HEK293 (cell line): ENCODE measurements around the gene PIGZ.
A peak's percentile ranks its signal among the peaks of the same experiment; 100 is the strongest.

Experiments used
- CTCF ChIA-PET: fragments of 350-600 bp; formaldehyde crosslinking; extraction: SDS; loops from one replicate; lab custom pipeline; 2021; ENCODE audit warnings: antibody characterized with exemption; lab: Yijun Ruan, JAX
- POLR2A ChIA-PET: fragments of 300-600 bp; formaldehyde crosslinking; extraction: SDS; loops from one replicate; lab custom pipeline; 2020; ENCODE audit warnings: antibody characterized with exemption, inconsistent platforms; lab: Yijun Ruan, JAX
- H3K27ac ChIP-seq: fragments of 200-500 bp; sonication (Bioruptor generic); 2 replicates; pipeline ENCODE4 v1.5.1; 2014; ENCODE audit warnings: low read depth, low read length, control low read depth, inconsistent platforms; ENCODE audit errors: extremely low read depth
- H3K36me3 ChIP-seq, 2 experiments: fragments of 200-500 bp in 1 of 2; sonication (Bioruptor generic) in 1 of 2; 1 replicate in 1 of 2; 2 replicates in 1 of 2; pipeline ENCODE4 v1.5.1; 2014 to 2017; ENCODE audit warnings: inconsistent platforms in 2 of 2, low read length in 2 of 2; ENCODE audit not compliant: control insufficient read depth in 2 of 2, insufficient read depth in 1 of 2
- H3K4me1 ChIP-seq: fragments of 200-500 bp; sonication (Bioruptor generic); 2 replicates; pipeline ENCODE4 v1.5.1; 2014; ENCODE audit warnings: mild to moderate bottlenecking, low read length, inconsistent platforms; ENCODE audit not compliant: control insufficient read depth, insufficient read depth
- H3K4me3 ChIP-seq: 2 replicates; pipeline ENCODE4 v1.5.1; 2011; ENCODE audit warnings: low read depth, mild to moderate bottlenecking, control low read depth, low read length, moderate library complexity
- H3K9me3 ChIP-seq: fragments of 200-500 bp; sonication (Bioruptor generic); 2 replicates; pipeline ENCODE4 v1.5.1; 2014; ENCODE audit warnings: low read depth, low read length, inconsistent platforms; ENCODE audit not compliant: control insufficient read depth, insufficient read depth
- EGR2 ChIP-seq: fragments of 450-650 bp; formaldehyde crosslinking; IDR thresholded peaks from 2 replicates; pipeline ENCODE4 v1.5.1; 2016; ENCODE audit warnings: low read depth, missing biosample characterization, missing genetic modification characterization
- GFI1B ChIP-seq: fragments of 450-650 bp; formaldehyde crosslinking; IDR thresholded peaks from 2 replicates; pipeline ENCODE4 v1.5.1; 2016; ENCODE audit warnings: missing biosample characterization, missing genetic modification characterization
- SP7 ChIP-seq: fragments of 450-650 bp; formaldehyde crosslinking; IDR thresholded peaks from 2 replicates; pipeline ENCODE4 v1.5.1; 2016; ENCODE audit warnings: missing biosample characterization, missing genetic modification characterization
- ZNF121 ChIP-seq: fragments of 450-650 bp; formaldehyde crosslinking; IDR thresholded peaks from 2 replicates; pipeline ENCODE4 v1.5.1; 2016; ENCODE audit warnings: missing biosample characterization, missing genetic modification characterization
- ZNF146 ChIP-seq: fragments of 450-650 bp; formaldehyde crosslinking; IDR thresholded peaks from 2 replicates; pipeline ENCODE4 v1.5.1; 2016; ENCODE audit warnings: missing biosample characterization, missing genetic modification characterization
- ZNF169 ChIP-seq: fragments of 450-650 bp; formaldehyde crosslinking; IDR thresholded peaks from 2 replicates; pipeline ENCODE4 v1.5.1; 2016; ENCODE audit warnings: missing biosample characterization, missing genetic modification characterization
- ZNF266 ChIP-seq: fragments of 450-650 bp; formaldehyde crosslinking; IDR thresholded peaks from 2 replicates; pipeline ENCODE4 v1.5.1; 2016; ENCODE audit warnings: missing biosample characterization, missing genetic modification characterization, low read depth
- ZNF341 ChIP-seq: fragments of 450-650 bp; formaldehyde crosslinking; IDR thresholded peaks from 2 replicates; pipeline ENCODE4; 2016; ENCODE audit warnings: low read depth, missing biosample characterization, missing genetic modification characterization
- ZNF37A ChIP-seq: fragments of 450-650 bp; IDR thresholded peaks from 2 replicates; pipeline ENCODE4 v1.5.1; 2018; ENCODE audit warnings: missing biosample characterization, missing genetic modification characterization
- ZNF510 ChIP-seq: fragments of 450-650 bp; formaldehyde crosslinking; IDR thresholded peaks from 2 replicates; pipeline ENCODE4 v1.5.1; 2018; ENCODE audit warnings: mild to moderate bottlenecking, missing genetic modification characterization, missing biosample characterization; ENCODE audit not compliant: insufficient replicate concordance
- ZNF521 ChIP-seq: fragments of 450-650 bp; formaldehyde crosslinking; IDR thresholded peaks from 2 replicates; pipeline ENCODE4 v1.5.1; 2017; ENCODE audit warnings: missing biosample characterization, mild to moderate bottlenecking, missing genetic modification characterization
- ZNF558 ChIP-seq: fragments of 450-650 bp; formaldehyde crosslinking; IDR thresholded peaks from 2 replicates; pipeline ENCODE4 v1.5.1; 2016; ENCODE audit warnings: missing biosample characterization, missing genetic modification characterization
- ZNF560 ChIP-seq: fragments of 450-650 bp; formaldehyde crosslinking; IDR thresholded peaks from 2 replicates; pipeline ENCODE4 v1.5.1; 2017; ENCODE audit warnings: missing biosample characterization, missing genetic modification characterization, borderline replicate concordance
- ZNF621 ChIP-seq: fragments of 450-650 bp; formaldehyde crosslinking; IDR thresholded peaks from 2 replicates; pipeline ENCODE4 v1.5.1; 2017; ENCODE audit warnings: missing biosample characterization, missing genetic modification characterization
- ZNF747 ChIP-seq: fragments of 450-650 bp; formaldehyde crosslinking; IDR thresholded peaks from 2 replicates; pipeline ENCODE4 v1.5.1; 2016; ENCODE audit warnings: missing biosample characterization, missing genetic modification characterization
- TF ChIP-seq, protein P1 (sequence below): fragments of 450-650 bp; formaldehyde crosslinking; IDR thresholded peaks from 2 replicates; pipeline ENCODE4 v1.5.1; 2016; ENCODE audit warnings: missing biosample characterization, missing genetic modification characterization
- TF ChIP-seq, protein P2 (sequence below): fragments of 450-650 bp; IDR thresholded peaks from 2 replicates; pipeline ENCODE4 v1.5.1; 2018; ENCODE audit warnings: missing biosample characterization, missing genetic modification characterization
- TF ChIP-seq, protein P3 (sequence below): fragments of 450-650 bp; formaldehyde crosslinking; IDR thresholded peaks from 2 replicates; pipeline ENCODE4 v1.5.1; 2016; ENCODE audit warnings: missing biosample characterization, missing genetic modification characterization
- TF ChIP-seq, protein P4 (sequence below): fragments of 450-650 bp; formaldehyde crosslinking; IDR thresholded peaks from 2 replicates; pipeline ENCODE4 v1.5.1; 2016; ENCODE audit warnings: missing biosample characterization, missing genetic modification characterization

Gene PIGZ

DNA sequence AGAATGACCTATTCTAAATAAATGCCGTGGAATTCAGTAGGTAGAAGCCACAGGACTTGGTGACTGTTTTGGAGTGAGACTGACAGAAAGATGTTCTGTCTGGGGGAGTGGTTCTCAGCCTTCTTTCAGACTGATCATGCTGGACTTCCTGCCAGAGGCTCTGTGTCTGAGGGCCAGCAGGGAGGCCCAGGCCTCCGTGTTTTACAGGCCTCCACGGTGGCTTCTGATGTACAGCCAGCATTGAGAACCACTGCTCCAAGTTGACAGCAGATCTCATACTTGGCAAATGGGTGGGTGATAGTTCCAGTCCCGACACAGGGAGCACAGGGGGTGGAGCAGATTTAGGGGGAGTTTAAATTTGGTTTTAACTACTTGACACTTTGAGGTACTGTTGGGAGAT, 6.7 kb upstream of the PIGZ start (continued):
- TF ChIP-seq, protein P1, sequence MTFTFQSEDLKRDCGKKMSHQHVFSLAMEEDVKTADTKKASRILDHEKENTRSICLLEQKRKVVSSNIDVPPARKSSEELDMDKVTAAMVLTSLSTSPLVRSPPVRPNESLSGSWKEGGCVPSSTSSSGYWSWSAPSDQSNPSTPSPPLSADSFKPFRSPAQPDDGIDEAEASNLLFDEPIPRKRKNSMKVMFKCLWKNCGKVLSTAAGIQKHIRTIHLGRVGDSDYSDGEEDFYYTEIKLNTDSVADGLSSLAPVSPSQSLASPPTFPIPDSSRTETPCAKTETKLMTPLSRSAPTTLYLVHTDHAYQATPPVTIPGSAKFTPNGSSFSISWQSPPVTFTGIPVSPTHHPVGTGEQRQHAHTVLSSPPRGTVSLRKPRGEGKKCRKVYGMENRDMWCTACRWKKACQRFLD (tag by site-specific recombination) = no peak

DNA sequence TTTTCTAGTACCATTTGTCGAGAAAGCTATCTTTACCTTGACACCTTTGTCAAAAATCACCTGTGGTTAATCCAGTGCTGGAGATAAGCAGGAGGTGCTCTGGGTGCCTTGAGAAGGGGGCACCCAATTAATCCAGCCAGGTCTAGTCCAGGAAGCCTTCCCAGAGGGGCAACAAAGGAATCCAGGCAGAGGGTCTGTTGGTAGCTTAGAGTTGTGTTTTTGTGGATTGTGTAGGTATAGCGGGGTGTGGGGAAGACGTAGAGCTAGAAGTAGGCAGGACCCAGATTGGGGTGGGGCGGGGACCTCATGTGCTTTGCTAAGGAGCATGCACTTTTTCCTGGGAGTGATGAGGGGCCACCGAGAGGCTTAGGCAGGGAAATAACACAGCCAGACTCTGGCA, 6.0 kb upstream of the PIGZ start:
- ChIA-PET CTCF (no interaction called here), POLR2A (no interaction called here)
- no peak overlapping the region for H3K27ac ChIP-seq
- no peak overlapping the region for H3K4me3 ChIP-seq
- no peaks in the 10 kb centered on the region for H3K36me3 ChIP-seq
- H3K4me1 ChIP-seq = no peaks in the 10 kb centered on the region
- no peak for TF ChIP-seq EGR2 (tag by site-specific recombination)
- no peak for TF ChIP-seq ZNF621
- TF ChIP-seq GFI1B (tag by site-specific recombination) = no peak
- TF ChIP-seq, protein P2, sequence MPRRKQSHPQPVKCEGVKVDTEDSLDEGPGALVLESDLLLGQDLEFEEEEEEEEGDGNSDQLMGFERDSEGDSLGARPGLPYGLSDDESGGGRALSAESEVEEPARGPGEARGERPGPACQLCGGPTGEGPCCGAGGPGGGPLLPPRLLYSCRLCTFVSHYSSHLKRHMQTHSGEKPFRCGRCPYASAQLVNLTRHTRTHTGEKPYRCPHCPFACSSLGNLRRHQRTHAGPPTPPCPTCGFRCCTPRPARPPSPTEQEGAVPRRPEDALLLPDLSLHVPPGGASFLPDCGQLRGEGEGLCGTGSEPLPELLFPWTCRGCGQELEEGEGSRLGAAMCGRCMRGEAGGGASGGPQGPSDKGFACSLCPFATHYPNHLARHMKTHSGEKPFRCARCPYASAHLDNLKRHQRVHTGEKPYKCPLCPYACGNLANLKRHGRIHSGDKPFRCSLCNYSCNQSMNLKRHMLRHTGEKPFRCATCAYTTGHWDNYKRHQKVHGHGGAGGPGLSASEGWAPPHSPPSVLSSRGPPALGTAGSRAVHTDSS = no peak
- TF ChIP-seq, protein P3, sequence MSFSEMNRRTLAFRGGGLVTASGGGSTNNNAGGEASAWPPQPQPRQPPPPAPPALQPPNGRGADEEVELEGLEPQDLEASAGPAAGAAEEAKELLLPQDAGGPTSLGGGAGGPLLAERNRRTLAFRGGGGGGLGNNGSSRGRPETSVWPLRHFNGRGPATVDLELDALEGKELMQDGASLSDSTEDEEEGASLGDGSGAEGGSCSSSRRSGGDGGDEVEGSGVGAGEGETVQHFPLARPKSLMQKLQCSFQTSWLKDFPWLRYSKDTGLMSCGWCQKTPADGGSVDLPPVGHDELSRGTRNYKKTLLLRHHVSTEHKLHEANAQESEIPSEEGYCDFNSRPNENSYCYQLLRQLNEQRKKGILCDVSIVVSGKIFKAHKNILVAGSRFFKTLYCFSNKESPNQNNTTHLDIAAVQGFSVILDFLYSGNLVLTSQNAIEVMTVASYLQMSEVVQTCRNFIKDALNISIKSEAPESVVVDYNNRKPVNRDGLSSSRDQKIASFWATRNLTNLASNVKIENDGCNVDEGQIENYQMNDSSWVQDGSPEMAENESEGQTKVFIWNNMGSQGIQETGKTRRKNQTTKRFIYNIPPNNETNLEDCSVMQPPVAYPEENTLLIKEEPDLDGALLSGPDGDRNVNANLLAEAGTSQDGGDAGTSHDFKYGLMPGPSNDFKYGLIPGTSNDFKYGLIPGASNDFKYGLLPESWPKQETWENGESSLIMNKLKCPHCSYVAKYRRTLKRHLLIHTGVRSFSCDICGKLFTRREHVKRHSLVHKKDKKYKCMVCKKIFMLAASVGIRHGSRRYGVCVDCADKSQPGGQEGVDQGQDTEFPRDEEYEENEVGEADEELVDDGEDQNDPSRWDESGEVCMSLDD (tag by site-specific recombination) = no peak
- TF ChIP-seq ZNF169 (tag by site-specific recombination) = no peak
- TF ChIP-seq, protein P4, sequence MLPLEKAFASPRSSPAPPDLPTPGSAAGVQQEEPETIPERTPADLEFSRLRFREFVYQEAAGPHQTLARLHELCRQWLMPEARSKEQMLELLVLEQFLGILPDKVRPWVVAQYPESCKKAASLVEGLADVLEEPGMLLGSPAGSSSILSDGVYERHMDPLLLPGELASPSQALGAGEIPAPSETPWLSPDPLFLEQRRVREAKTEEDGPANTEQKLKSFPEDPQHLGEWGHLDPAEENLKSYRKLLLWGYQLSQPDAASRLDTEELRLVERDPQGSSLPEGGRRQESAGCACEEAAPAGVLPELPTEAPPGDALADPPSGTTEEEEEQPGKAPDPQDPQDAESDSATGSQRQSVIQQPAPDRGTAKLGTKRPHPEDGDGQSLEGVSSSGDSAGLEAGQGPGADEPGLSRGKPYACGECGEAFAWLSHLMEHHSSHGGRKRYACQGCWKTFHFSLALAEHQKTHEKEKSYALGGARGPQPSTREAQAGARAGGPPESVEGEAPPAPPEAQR (tag by site-specific recombination) = no peak
- TF ChIP-seq SP7 (tag by site-specific recombination) = no peak
- TF ChIP-seq ZNF121 = no peak
- TF ChIP-seq, protein P1 (tag by site-specific recombination) = no peak
- no peak for TF ChIP-seq ZNF521 (tag by site-specific recombination)
- TF ChIP-seq ZNF560 (tag by site-specific recombination) = no peak
- no peaks in the 10 kb centered on the region for H3K9me3 ChIP-seq

DNA sequence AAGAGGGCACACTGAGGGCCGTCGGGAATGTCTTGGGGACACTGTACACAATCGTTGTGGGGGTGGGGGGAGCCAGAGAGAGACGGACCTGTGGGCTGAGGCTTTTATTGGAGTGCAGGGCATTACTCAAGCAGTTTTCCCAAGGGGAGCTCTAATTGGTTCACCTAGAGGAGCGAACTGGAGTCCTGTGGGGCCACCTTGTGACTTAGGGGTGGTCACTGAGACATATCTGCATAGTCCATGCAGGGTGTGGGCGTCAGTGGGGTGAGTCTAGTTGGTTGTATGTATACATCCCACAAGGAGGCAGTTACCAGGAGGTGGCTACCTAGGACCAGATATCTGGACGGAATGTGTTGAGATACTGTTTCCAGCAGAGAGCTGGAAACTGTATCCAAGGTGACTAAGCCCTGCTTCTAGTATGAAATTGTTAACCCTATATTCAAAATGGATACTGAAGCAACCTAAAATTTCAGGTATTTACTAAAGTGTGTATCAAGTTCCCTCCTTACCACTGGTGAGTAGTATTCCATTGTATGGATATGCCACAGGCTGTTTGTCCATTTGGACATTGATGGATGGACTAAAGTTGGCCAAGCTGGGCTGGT, 2.6 kb upstream of the PIGZ start:
- H3K36me3 ChIP-seq = no peaks in the 10 kb centered on the region
- H3K9me3 ChIP-seq = no peaks in the 10 kb centered on the region
- H3K27ac ChIP-seq = no peak overlapping the region
- no peak overlapping the region for H3K4me3 ChIP-seq
- H3K4me1 ChIP-seq = no peaks in the 10 kb centered on the region
- TF ChIP-seq ZNF747 (tag by site-specific recombination) (no peak), ZNF266 (tag by site-specific recombination) (no peak), ZNF558 (tag by site-specific recombination) (0 out of 2 replicates have a peak, but pooled peaks have one; percentile 36), ZNF146 (tag by site-specific recombination) (peak; percentile 68), ZNF341 (tag by site-specific recombination) (no peak), ZNF37A (tag by site-specific recombination) (no peak), ZNF510 (tag by site-specific recombination) (no peak)
- ChIA-PET POLR2A (no interaction called here), CTCF (interaction anchor here (0.6 to 1.3 kb wide), 2 partner anchors 23 to 349 kb away, joined by 3 to 4 read pairs; no protein-coding TSS in a partner anchor)
